Testis (tissue), 3 donors: ENCODE results near the gene WDR27. TPM values are rescaled to one million over a fixed set of nuclear protein-coding genes. Genes with fewer than 3 reads are reported as not detected.

Source experiments
- DNase-seq: peaks from one replicate; pipeline ENCODE4 v3.0.0-alpha.2; 2019
- H3K27ac ChIP-seq, 2 donors: fragments of 200-600 bp; sonication (generic); one replicate each; pipeline ENCODE4 v1.5.1; 2019
- H3K27me3 ChIP-seq: fragments of 200-600 bp; sonication (generic); one replicate; pipeline ENCODE4 v1.5.1; 2019
- H3K36me3 ChIP-seq: fragments of 200-600 bp; sonication (generic); one replicate; pipeline ENCODE4 v1.5.1; 2017; ENCODE audit warnings: low read depth; ENCODE audit errors: missing control alignments
- H3K4me1 ChIP-seq: fragments of 200-600 bp; sonication (generic); one replicate; pipeline ENCODE4 v1.5.1; 2019
- H3K4me3 ChIP-seq, 2 donors: fragments of 200-600 bp; sonication (generic); one replicate each; pipeline ENCODE4 v1.5.1; 2017 to 2019
- H3K9me3 ChIP-seq: fragments of 200-600 bp; sonication (generic); one replicate; pipeline ENCODE4 v1.5.1; 2017
- POLR2A ChIP-seq: fragments of 450-650 bp; IDR thresholded peaks from one replicate; pipeline ENCODE4 v1.6.1; 2017; ENCODE audit warnings: antibody characterized with exemption, mild to moderate bottlenecking, moderate library complexity
- WGBS, 2 donors: methylation state at CpG; one replicate each; pipeline ENCODE4 v1.1.5; 2018; 5-methylcytosine and 5-hydroxymethylcytosine counted together
- intact Hi-C: fragments of 100-400 bp; cut with DNase I; formaldehyde crosslinking; loops from one replicate; pipeline ENCODE4 v1.15.1; 2023; ENCODE audit warnings: low total_unique reads
- polyA plus RNA-seq: library from polyadenylated mRNA; stranded (reverse); fragments of 350-450 nt; fragmentation: Illumina TruSeq; extraction: RNeasy Lipid Tissue Mini Kit (QIAGEN cat#74804); gene quantifications from one replicate; pipeline ENCODE4 v1.2.3, GENCODE V29; 2014; ENCODE audit warnings: low read depth, low replicate concordance; ENCODE audit not compliant: insufficient read depth
- total RNA-seq, 2 donors: library from RNA; depleted of rRNA; stranded (reverse); fragments of >200 nt; gene quantifications; one replicate each; pipeline ENCODE4 v1.2.3, GENCODE V29; 2016
- TF ChIP-seq, protein P1 (sequence below), 3 experiments: fragments of 450-650 bp in 2 of 3; fragments of 200-600 bp in 1 of 3; sonication (generic) in 1 of 3; IDR thresholded peaks; one replicate each; pipeline ENCODE4 v1.5.1; 2016 to 2019; ENCODE audit warnings: antibody characterized with exemption in 3 of 3, mild to moderate bottlenecking in 2 of 3, moderate library complexity in 1 of 3

WDR27 gene
- total and polyA plus RNA-seq, 3 donors from 2014 or later = 32.8 to 101 (median 84.0) TPM

- intact Hi-C loops = no loop called here
- Histone ChIP-seq H3K4me1 (no peaks in the 10 kb centered on the region), H3K27me3 (no peaks in the 10 kb centered on the region), H3K9me3 (no peaks in the 10 kb centered on the region), H3K36me3 (no peaks in the 10 kb centered on the region), H3K4me3 (no peak overlapping the region), H3K27ac (no peak overlapping the region)
- TF ChIP-seq POLR2A = no peak
- TF ChIP-seq, protein P1, sequence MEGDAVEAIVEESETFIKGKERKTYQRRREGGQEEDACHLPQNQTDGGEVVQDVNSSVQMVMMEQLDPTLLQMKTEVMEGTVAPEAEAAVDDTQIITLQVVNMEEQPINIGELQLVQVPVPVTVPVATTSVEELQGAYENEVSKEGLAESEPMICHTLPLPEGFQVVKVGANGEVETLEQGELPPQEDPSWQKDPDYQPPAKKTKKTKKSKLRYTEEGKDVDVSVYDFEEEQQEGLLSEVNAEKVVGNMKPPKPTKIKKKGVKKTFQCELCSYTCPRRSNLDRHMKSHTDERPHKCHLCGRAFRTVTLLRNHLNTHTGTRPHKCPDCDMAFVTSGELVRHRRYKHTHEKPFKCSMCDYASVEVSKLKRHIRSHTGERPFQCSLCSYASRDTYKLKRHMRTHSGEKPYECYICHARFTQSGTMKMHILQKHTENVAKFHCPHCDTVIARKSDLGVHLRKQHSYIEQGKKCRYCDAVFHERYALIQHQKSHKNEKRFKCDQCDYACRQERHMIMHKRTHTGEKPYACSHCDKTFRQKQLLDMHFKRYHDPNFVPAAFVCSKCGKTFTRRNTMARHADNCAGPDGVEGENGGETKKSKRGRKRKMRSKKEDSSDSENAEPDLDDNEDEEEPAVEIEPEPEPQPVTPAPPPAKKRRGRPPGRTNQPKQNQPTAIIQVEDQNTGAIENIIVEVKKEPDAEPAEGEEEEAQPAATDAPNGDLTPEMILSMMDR (IDR thresholded peaks at IDR 0.05) = no peak
- 82 to 84% methylated on average over 11 of the region's 11 CpGs for WGBS, 2 donors
- DNase-seq = no peak
These were observed 135.5 kb downstream of the WDR27 start for GRCh38 chr6:169566319-169566718.

GRCh38 chr6:169564453-169565240, 137.2 kb downstream of the WDR27 start:
- WGBS, 2 donors = 90 to 93% methylated on average over 30 to 33 of the region's 33 CpGs
- Histone ChIP-seq H3K4me1 (no peaks in the 10 kb centered on the region), H3K27me3 (no peaks in the 10 kb centered on the region), H3K36me3 (no peaks in the 10 kb centered on the region), H3K9me3 (no peaks in the 10 kb centered on the region), H3K4me3 (no peak overlapping the region), H3K27ac (no peak overlapping the region)
- no peak for DNase-seq
- intact Hi-C loops = no loop called here
- TF ChIP-seq POLR2A = no peak
- TF ChIP-seq, protein P1 (IDR thresholded peaks at IDR 0.05) = no peak

GRCh38 chr6:169561665-169562064, 140.2 kb downstream of the WDR27 start:
- Histone ChIP-seq H3K9me3 (no peaks in the 10 kb centered on the region), H3K27me3 (no peaks in the 10 kb centered on the region), H3K36me3 (no peaks in the 10 kb centered on the region), H3K4me3 (no peak overlapping the region), H3K27ac (no peak overlapping the region), H3K4me1 (no peaks in the 10 kb centered on the region)
- TF ChIP-seq POLR2A = no peak
- TF ChIP-seq, protein P1 (IDR thresholded peaks at IDR 0.05) = no peak
- no peak for DNase-seq
- 95 to 98% methylated on average over 1 of the region's 1 CpG for WGBS, 2 donors
- intact Hi-C loops = no loop called here

- no peaks in the 10 kb centered on the region for H3K4me1 ChIP-seq
- 90 to 96% methylated on average over 10 of the region's 10 CpGs for WGBS, 2 donors
- intact Hi-C loops = no loop called here
- TF ChIP-seq, protein P1 (IDR thresholded peaks at IDR 0.05) = no peak
- TF ChIP-seq POLR2A = no peak
- no peaks in the 10 kb centered on the region for H3K27me3 ChIP-seq
- no peaks in the 10 kb centered on the region for H3K36me3 ChIP-seq
- no peak overlapping the region for H3K27ac ChIP-seq
- DNase-seq = no peak
- no peak overlapping the region for H3K4me3 ChIP-seq
- H3K9me3 ChIP-seq = no peaks in the 10 kb centered on the region
These were observed 142.2 kb downstream of the WDR27 start for GRCh38 chr6:169559592-169559991.
